ENCODE data around the gene DCANP1. TPM values are rescaled to one million over a fixed set of nuclear protein-coding genes. Genes with fewer than 3 reads are reported as not detected.

DCANP1 gene
- total and polyA plus RNA-seq, 2 experiments from 2014 or later, result not detected

DNA sequence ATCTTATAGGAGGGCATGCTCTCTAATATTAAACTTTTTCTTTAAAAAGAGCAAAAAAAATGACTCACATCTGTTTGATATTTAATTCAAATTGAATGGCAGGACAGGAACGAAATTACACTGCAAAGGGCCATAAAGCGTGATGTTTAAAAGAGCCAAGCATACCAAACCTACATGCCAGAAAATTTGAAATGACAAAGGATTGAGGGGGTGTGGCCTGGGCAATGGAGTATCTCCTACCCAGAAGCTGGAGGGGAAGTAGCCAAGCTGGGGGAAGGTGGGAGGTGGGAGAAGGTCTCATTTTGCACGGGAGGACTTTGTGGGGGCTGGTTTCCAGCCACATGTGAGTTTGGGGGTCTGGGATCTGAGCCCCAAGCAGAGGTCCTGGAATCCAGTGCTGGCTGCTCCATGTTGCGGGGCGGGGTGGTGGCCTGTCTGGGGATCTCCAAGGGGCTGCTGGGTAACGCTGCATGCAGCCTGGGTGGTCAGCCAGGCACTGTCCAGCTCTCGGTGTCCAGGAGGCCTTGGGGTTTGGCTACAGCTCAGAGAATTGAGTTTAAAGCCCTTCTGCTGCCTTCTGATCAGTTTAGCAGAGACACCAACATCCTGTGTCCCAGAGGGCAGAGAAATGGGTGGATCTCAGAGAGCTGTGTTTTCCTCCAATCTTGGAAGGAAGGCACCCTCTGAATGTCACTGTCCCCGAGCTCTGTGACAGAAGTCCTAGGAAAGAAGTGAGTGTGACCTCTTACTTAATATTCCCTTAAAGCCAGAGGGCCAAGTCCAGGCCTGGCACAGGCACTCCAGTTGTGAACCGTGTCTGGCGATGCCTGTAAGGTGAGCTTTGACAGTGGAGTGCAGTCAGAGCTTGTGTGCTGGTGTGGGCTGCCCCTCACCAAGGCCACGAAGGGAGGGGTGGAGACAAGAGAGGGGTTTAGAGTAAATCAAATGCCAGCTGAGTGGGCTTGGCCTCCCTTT, 7.6 kb downstream of the DCANP1 start:
- H3K27ac ChIP-seq, result no peak overlapping the region
- H3K4me1 ChIP-seq (ENCODE audit: low read depth), result peaks cover 5% of the 10 kb centered on the region
- H3K9me3 ChIP-seq (ENCODE audit: low read depth), result no peaks in the 10 kb centered on the region
- no peak overlapping the region for H3K4me3 ChIP-seq
- TF ChIP-seq, protein P1, sequence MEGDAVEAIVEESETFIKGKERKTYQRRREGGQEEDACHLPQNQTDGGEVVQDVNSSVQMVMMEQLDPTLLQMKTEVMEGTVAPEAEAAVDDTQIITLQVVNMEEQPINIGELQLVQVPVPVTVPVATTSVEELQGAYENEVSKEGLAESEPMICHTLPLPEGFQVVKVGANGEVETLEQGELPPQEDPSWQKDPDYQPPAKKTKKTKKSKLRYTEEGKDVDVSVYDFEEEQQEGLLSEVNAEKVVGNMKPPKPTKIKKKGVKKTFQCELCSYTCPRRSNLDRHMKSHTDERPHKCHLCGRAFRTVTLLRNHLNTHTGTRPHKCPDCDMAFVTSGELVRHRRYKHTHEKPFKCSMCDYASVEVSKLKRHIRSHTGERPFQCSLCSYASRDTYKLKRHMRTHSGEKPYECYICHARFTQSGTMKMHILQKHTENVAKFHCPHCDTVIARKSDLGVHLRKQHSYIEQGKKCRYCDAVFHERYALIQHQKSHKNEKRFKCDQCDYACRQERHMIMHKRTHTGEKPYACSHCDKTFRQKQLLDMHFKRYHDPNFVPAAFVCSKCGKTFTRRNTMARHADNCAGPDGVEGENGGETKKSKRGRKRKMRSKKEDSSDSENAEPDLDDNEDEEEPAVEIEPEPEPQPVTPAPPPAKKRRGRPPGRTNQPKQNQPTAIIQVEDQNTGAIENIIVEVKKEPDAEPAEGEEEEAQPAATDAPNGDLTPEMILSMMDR (IDR thresholded peaks at IDR 0.05; ENCODE audit: low read depth, low read length), result no peak
- no peak for DNase-seq (ENCODE audit: low read depth in 1 of 2, low spot score in 1 of 2)
- no peaks in the 10 kb centered on the region for H3K36me3 ChIP-seq
- no peaks in the 10 kb centered on the region for H3K27me3 ChIP-seq

DNA sequence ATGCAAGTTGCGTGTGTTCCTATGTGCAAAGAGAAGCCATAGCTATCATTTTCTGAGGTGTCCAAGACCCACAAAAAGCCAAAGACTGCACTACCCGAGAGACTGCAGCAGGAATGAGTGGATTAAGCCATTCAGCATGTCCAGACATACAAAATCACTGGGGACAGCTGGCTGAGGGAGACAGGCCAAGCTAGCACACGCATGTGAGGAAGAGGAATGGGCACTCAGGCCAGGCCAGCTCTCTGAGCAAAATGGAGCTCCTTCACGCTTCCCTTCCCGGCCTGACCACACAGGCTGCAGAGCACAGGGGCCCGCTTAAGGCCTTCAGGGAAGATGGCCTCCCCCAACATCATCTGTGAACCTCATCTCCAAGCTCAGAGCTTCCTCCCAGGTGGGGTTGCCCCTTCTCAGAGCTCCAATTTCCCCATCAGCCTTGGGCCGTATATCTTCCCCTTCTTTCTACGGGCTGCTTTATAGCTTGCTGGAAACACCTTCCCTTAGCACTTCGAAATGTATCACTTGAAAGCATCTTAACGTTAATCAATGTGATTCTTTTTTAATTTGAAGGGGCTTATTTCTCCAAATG, 8.4 kb downstream of the DCANP1 start:
- Histone ChIP-seq H3K36me3 (no peaks in the 10 kb centered on the region), H3K4me3 (no peak overlapping the region), H3K27ac (no peak overlapping the region), H3K27me3 (no peaks in the 10 kb centered on the region), H3K9me3 (ENCODE audit: low read depth) (no peaks in the 10 kb centered on the region), H3K4me1 (ENCODE audit: low read depth) (peaks cover 5% of the 10 kb centered on the region)
- no peak for DNase-seq (ENCODE audit: low read depth in 1 of 2, low spot score in 1 of 2)
- TF ChIP-seq, protein P1 (IDR thresholded peaks at IDR 0.05; ENCODE audit: low read depth, low read length), result no peak

DNA sequence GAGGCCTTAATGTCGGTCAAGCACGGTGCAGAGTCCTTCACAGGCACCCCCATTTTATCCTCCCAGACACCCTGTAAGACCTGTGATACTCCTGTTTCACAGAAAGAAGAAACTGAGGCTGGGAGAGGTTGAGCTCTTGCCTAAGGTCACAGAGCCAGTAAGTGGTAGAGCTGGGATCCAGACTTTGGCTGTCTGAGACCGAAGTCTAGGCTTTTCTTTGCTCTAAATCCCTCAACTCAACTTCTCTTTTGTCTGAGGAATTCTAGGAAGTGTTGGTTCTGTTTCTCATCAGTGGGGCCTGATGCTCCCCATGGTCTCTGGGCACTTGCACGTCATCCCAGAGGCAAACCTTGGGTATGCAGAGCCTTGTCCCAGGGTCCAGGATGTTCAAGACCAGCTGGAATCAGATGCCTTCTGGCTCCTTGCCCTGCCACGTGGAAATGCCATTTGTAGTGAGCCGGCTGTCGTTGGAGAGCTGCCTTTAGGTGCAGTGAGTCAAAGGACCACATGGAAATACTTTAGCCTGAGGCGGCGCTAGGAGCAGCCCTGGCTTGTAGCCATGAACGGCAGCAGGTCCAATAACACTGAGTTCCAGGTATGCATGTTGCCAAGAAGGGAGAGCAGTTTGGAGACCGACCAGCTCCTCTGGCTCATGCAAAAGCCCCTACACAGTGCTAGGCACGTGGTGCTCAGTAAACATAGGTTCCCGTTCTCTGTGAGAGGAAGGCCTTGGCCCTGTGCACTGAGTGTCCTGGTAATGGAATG, 9.2 kb downstream of the DCANP1 start:
- Histone ChIP-seq H3K27me3 (no peaks in the 10 kb centered on the region), H3K4me3 (no peak overlapping the region), H3K9me3 (ENCODE audit: low read depth) (no peaks in the 10 kb centered on the region), H3K36me3 (no peaks in the 10 kb centered on the region), H3K27ac (no peak overlapping the region), H3K4me1 (ENCODE audit: low read depth) (peaks cover 2% of the 10 kb centered on the region)
- peak in 1 of 2 donors; percentile 90 for DNase-seq (ENCODE audit: low read depth in 1 of 2, low spot score in 1 of 2)
- TF ChIP-seq, protein P1 (IDR thresholded peaks at IDR 0.05; ENCODE audit: low read depth, low read length), result peak; percentile 13

DNA sequence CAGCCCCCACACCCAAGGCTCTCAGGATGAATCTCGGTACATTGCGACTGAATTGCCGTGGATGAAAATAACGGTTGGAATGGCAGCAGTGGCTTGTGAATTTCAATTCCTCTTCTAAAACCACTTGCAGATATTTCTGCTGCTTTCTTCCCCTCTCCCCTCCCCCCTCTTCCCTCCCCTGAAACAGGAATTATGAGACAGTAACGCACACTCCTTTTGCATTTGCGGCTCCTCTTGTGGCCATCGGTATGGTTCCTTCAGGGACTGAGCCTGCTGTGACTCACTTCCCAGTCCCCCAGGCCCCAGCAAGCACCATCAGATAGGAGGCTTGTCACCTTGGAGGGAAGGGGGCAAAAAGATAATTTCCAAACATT, 9.7 kb downstream of the DCANP1 start:
- no peak overlapping the region for H3K27ac ChIP-seq
- H3K4me3 ChIP-seq, result no peak overlapping the region
- H3K9me3 ChIP-seq (ENCODE audit: low read depth), result no peaks in the 10 kb centered on the region
- TF ChIP-seq, protein P1 (IDR thresholded peaks at IDR 0.05; ENCODE audit: low read depth, low read length), result no peak
- H3K27me3 ChIP-seq, result no peaks in the 10 kb centered on the region
- no peaks in the 10 kb centered on the region for H3K4me1 ChIP-seq (ENCODE audit: low read depth)
- no peaks in the 10 kb centered on the region for H3K36me3 ChIP-seq
- DNase-seq (ENCODE audit: low read depth in 1 of 2, low spot score in 1 of 2), result no peak

DNA sequence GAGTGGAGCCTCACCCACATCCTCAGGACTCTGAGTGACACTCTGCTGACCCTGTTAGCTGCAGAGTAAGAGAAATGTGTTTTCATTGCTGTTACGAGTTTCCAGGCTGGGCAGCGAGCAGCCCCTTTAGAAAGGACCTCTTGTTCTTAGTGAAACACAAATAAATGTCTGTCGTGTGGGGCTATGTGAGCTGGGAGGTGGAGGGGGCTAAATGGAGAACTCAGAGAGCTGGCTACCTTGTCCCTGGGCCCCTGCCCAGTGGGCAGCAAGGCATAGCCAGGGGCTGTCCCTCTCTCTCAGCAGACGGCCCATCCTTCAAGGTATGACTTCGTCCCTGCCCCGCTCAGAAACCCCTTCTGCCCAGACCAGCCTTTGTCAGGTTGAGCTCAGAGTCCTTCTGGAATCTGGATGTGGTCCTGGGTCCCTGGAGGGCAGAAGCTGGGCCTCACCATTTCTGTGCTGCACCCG, 10.2 kb downstream of the DCANP1 start:
- no peaks in the 10 kb centered on the region for H3K9me3 ChIP-seq (ENCODE audit: low read depth)
- TF ChIP-seq, protein P1 (IDR thresholded peaks at IDR 0.05; ENCODE audit: low read depth, low read length), result no peak
- no peaks in the 10 kb centered on the region for H3K36me3 ChIP-seq
- no peak overlapping the region for H3K27ac ChIP-seq
- no peaks in the 10 kb centered on the region for H3K4me1 ChIP-seq (ENCODE audit: low read depth)
- no peak overlapping the region for H3K4me3 ChIP-seq
- no peaks in the 10 kb centered on the region for H3K27me3 ChIP-seq
- no peak for DNase-seq (ENCODE audit: low read depth in 1 of 2, low spot score in 1 of 2)

Measured in cardiac muscle cell (in vitro differentiated cells and primary cell).